GM19238 (cell line): ENCODE measurements around the gene TMEM134.
A peak's percentile ranks its signal among the peaks of the same experiment; 100 is the strongest.
"Not testable (repeated sequence)": the region's sequence is repeated elsewhere in the genome, so short reads cannot be mapped to it uniquely, and the experiment has no call there.

Source experiments
- DNase-seq: peaks from one replicate; pipeline ENCODE4 v3.0.0; 2011; ENCODE audit warnings: low spot score; ENCODE audit not compliant: insufficient read length

The TMEM134 gene

DNA sequence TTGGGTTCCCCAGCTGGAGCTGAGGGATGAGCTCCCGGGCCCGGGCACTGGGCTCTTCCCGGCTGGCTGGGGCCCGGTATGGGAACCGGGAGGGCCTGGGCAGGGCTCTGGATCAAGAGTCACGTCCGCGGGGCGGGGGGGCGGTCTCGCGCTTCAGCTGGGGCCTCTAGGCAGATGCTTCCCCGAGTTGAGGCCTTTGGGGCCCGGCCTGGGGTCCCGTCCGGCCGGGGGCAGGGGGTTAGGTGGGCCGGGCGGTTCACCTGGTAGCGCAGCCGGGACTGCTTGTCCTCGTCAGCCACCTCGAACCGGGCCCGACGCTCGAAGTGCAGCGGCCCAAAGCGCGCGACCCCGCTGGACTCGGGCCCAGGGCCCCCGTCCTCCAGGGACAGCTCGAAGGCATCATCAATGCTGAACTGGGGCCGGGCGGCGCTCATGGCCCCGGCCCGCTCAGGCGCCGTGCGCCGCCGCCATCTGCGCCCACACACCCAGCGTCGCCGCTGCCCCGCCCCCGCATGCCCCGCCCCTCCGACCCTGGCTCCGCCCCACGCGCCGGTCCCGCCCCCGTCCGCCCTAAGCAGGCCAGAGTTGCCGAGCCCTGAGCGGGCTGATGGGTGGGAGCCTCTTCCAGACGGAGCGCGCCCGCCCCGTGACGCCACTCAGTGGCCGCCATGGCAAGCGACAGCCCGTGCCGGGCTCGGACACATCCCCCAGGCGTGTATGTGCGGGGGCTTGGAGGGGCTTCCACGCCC, at the start of gene TMEM134:
TSS of gene TMEM134 (minus strand) at position 493 of the 749 bp plus-strand sequence. CDS start at position 434, 59 bp downstream.
- DNase-seq, result peak; percentile 93

- DNase-seq, result no peak
These were observed 48.9 kb upstream of the TMEM134 start for GRCh38 chr11:67517784-67518552.

DNA sequence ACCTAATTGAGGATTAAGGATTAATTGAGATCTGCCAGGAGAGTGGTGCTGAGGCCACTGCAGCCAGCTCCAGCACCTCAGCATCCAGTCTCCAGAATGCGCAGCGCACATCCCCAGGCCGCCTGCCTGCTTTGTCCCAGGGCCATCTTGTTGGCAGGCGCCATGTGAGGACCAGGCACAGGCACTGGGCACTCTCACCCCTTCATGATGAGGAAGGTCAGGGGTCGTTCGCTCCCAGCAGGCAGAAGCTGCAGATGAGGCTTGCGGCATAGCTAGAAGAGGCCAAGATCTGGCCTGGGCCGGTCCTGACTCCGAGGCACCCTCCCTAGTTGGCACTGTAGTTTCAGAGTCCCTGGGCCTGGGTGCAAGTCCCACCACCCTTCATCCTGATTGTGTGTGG, 47.8 kb upstream of the TMEM134 start:
- DNase-seq, result no peak

GRCh38 chr11:67514116-67514515, 45.1 kb upstream of the TMEM134 start:
- DNase-seq, result no peak

- not testable (repeated sequence) for DNase-seq
These were observed 42.5 kb upstream of the TMEM134 start for GRCh38 chr11:67511558-67511957.

GRCh38 chr11:67510023-67510345, 40.9 kb upstream of the TMEM134 start:
- DNase-seq, result no peak

GRCh38 chr11:67508486-67509121, 39.6 kb upstream of the TMEM134 start:
- DNase-seq, result peak; percentile 97

- DNase-seq, result peak; percentile 99
These were observed 38.9 kb upstream of the TMEM134 start, which contains the start of gene CDK2AP2 for GRCh38 chr11:67507864-67508485. Gene CDK2AP2, minus strand, starts transcription at chr11:67508162. Its CDS starts 80 bp downstream, at chr11:67508082.

DNA sequence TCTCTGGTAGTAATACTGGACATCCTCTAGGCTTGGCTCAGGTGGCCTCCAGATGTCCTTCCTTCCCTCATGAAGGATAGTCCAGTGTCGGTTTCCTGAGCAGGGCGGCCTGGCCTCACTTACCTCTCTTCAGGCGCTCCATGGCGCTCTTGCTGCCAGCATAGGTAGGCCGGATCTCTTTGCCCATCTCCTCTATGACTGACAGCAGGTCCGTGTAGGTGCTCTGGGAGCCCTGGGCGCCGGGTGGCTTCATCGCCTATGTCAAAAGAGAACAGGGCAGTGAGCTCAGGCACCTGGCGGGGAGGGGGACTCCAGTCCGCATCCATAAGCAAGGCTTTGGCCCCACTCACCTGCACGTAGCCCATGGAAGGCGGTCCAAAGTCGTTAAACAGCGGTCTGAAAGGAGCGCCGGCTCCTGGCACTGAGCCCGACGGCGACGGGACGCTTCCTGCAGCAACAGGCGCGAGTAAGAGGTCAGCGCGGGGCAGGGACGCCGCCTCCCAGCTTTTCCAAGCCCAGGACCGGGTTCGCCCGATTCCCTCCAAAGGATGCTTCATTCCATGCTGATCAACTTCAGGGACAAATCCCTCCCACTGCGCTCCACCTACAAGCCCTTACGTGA, 38.3 kb upstream of the TMEM134 start:
- DNase-seq, result no peak

GRCh38 chr11:67506426-67507051, 37.5 kb upstream of the TMEM134 start:
- no peak for DNase-seq

DNA sequence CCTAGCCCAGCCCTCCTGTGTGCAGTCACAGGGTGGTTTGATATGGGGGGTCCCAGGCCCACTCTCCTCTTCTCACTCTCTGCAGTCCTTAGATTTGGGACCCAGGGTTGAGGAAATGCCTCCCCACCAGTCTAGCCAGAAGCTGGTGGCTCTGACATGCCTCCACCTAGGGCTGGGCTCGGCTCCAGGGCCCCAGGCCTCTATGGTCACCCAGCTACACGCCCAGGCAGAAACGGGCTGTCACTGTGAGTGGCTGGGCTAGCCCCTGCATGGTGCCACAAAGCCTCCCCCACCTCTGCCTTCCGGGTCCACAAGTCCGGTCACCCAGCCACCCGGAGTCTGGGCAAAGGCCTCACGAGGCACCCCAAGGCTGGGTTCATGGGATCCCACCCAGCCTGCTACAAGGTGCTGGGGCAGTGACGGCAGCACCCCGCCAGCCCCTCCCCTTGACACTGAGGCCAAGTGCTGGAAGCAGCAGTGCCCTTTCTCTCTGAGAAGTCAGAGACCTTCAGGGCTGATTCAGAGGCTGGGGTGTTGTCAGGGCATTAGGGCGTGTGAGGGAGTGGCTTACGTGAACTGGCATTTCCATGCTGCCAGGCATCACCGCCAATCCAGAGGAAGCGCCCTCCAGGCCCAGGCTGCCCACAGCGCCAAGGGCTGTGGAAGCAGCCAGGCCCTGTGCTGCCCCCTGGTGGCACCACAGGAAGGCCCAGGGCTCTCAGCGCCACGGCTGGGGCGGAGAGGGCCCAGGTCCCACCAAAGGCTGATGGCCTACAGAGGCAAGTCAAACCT, 36.8 kb upstream of the TMEM134 start:
- peak; percentile 90 for DNase-seq

- DNase-seq, result peak; percentile 88
These were observed 36.0 kb upstream of the TMEM134 start, which contains the start of gene PITPNM1 for GRCh38 chr11:67504950-67505581. Gene PITPNM1, minus strand, starts transcription at chr11:67505363. Its CDS starts 1,183 bp downstream, at chr11:67504180.

DNA sequence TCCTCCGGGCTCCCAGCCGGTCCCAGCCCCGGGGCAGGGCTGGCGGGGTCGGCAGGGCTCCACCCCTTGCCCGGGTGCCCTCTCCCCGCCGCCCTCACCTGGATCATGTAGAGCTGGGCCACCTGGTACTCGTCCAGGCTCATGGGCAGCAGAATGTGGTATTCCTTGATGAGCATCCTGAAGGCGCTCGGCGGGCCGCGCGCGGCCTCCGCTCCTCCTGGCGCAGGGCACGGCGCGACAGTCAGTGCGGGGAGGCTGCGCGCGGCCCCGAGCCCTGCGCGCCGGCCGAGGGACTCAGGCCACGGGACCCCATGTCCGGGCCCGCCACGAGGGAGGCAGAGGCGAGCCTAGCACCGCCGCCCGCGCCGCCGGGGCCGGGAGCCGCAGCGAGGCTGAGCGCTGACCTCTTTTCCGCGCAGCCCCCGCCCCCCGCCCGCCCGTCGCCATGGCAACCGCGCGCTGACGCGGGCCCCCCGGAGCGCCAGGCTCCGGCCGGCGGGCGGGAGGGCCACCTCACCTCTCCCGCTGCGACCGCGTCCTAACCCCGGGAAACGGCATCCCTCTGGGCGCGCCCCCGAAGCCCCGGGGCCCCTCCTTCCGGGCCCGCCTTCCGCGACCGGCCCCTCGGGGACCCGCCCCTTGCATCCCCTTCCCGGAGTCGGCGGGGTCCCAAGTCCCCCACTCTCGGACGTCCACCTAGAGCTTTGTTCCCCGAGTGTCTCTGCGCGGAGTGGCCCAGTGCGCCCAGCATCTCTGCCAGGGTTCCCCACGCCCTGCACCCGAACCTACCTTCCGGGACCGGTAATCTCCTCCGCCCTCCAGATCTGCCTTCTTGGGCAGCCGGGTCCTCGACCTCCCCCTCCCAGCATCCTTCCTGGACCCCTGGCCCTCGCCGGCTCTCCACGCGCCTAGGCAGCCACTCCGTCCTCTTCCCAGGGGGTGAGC, 35.2 kb upstream of the TMEM134 start:
- DNase-seq, result no peak

DNA sequence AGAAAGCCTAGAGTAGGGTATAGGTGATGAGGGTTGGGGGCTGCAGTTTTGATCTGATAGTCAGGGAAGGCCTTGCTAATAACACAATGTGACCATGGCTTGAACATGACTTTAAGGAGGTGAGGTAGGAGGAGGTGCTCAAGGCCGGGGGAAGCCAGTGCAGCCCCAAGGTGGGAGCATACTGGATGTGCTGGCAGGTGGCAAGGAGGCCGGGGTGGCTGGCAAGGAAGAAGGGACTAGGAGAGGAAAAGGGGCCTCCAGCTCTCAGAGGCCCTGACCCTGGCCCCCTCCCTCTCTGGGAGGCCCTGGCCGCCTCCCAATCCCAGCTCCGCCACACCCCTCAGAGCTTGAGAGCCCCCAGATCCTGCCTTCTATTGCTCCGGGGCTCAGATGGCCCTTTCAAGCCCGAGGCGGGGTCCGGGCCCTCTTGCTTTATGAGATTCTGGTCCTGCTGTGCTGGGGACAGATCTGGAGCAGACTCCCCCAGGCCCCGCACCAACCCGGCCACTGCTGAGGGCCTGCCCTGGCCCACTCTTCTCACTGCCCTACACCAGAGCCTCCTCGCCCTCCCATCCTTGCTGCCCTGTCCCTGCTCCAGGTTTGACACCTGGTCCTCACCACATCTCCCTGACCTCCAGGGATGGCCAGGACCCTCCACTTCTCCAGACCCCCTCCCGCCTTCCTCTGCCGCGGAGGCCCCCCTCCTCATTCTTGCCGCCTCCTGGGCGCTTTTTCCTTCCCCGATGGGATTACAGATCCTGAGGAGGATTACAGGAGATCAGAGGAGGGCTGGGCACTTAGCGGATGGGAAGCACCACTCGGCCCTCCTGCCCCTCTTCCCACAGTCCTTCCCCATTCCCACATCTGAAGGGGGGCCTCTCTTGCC, 34.3 kb upstream of the TMEM134 start:
- no peak for DNase-seq

DNA sequence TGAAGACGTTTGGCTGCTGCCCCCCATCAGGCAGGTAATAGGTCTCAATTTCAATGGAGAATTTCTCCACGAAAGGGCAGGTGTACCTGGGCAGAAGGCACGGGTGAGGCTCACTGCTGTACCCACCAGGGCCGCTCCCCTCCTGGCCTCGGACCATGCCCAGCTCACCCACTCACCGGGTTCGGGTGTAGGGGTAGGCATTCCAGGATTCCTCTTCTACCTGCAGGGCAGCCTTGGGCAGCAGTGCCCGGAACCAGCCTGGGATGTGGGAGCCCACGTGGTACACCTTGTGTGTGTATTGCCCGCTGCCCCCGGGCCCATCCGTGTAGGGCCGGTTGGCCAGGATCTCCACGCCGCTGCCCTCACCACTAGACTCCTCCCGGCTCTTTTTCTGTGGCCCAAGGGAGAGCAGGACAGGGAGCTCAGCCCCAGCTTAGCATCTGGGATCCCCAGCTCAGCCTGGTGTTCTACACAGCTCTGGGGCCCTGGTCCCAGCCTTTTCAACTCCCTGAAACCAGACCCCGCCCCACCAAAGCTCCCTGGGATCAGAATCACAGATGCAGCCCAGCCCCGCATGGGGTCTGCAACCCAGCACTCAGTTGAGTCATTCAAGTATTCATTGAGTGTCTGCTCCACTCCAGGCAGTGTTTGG, 33.4 kb upstream of the TMEM134 start:
- DNase-seq, result no peak

- DNase-seq, result no peak
These were observed 32.8 kb upstream of the TMEM134 start for GRCh38 chr11:67501854-67502253.
